Measurements from ENCODE around the gene NEAT1. TPM values are rescaled to one million over a fixed set of nuclear protein-coding genes. Genes with fewer than 3 reads are reported as not detected.

Gene NEAT1
- total RNA-seq, 1 donor from 2014 or later, result 114 TPM

DNA sequence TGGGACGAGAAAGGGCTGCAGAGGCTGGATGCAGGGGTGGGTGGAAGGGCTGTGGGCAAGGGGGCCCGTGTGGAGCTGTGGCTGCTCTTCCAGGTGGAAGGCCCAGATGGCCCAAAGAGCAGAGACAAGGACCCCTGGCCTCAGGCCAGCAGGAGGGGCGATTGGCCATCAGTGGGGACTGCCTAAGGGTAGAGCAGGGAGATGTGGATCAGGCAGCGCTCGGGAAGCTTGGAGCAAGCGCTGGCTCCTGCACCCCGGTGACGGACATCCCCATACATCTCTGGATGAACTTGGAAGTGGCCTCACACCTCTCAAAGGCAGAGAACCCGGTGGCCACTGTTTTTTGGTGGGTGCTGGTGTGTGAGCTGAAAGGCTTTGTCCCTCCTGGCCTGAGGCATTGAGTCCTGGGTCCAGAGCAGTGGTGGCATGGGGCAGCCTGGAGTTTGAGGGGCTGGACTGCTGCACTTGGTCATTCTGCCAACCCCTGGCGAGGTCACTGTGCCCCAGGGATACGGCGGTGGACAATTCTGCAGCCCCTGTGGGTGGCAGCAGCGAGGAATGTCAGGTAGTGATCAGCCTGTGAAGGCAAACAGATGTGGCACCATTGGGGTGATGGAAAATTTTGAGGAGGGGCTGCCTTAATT lies 30.3 kb upstream of the NEAT1 start:
- no peaks in the 10 kb centered on the region for H3K27me3 ChIP-seq (ENCODE audit: control insufficient read depth, insufficient read depth, low read length)
- no peak for FAIRE-seq
- TF ChIP-seq, protein P1, sequence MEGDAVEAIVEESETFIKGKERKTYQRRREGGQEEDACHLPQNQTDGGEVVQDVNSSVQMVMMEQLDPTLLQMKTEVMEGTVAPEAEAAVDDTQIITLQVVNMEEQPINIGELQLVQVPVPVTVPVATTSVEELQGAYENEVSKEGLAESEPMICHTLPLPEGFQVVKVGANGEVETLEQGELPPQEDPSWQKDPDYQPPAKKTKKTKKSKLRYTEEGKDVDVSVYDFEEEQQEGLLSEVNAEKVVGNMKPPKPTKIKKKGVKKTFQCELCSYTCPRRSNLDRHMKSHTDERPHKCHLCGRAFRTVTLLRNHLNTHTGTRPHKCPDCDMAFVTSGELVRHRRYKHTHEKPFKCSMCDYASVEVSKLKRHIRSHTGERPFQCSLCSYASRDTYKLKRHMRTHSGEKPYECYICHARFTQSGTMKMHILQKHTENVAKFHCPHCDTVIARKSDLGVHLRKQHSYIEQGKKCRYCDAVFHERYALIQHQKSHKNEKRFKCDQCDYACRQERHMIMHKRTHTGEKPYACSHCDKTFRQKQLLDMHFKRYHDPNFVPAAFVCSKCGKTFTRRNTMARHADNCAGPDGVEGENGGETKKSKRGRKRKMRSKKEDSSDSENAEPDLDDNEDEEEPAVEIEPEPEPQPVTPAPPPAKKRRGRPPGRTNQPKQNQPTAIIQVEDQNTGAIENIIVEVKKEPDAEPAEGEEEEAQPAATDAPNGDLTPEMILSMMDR (IDR thresholded peaks at IDR 0.05; ENCODE audit: insufficient read depth, low read length, severe bottlenecking), result no peak
- DNase-seq (ENCODE audit: low read depth), result no peak
- peaks cover 55% of the 10 kb centered on the region for H3K36me3 ChIP-seq (ENCODE audit: control insufficient read depth, insufficient read depth, low read length)
- no peak overlapping the region for H3K4me3 ChIP-seq (ENCODE audit: low read depth, low read length)

DNA sequence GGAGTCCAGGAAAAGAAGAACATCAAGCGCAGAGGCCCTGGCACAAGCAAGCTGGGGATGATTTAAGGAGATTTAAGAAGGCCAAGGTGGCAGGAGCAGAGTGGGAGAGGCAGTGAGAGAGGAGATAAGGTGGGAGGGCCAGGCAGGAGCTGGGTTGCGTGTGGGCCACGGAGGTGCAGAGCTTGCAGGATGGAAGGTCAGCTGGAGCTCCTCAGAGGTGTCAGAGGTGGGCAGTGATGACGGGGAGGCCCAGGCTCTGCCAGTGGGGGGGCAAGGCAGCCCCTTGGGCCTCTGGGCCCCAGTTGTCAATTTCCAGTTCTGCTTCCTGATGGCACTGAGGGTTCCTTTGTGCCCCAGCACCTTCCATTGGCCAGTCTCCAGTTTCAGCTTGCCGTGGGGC lies 29.7 kb upstream of the NEAT1 start:
- FAIRE-seq, result no peak
- Histone ChIP-seq H3K4me3 (ENCODE audit: low read depth, low read length) (no peak overlapping the region), H3K36me3 (ENCODE audit: control insufficient read depth, insufficient read depth, low read length) (peaks cover 55% of the 10 kb centered on the region), H3K27me3 (ENCODE audit: control insufficient read depth, insufficient read depth, low read length) (no peaks in the 10 kb centered on the region)
- DNase-seq (ENCODE audit: low read depth), result no peak
- TF ChIP-seq, protein P1 (IDR thresholded peaks at IDR 0.05; ENCODE audit: insufficient read depth, low read length, severe bottlenecking), result no peak

DNA sequence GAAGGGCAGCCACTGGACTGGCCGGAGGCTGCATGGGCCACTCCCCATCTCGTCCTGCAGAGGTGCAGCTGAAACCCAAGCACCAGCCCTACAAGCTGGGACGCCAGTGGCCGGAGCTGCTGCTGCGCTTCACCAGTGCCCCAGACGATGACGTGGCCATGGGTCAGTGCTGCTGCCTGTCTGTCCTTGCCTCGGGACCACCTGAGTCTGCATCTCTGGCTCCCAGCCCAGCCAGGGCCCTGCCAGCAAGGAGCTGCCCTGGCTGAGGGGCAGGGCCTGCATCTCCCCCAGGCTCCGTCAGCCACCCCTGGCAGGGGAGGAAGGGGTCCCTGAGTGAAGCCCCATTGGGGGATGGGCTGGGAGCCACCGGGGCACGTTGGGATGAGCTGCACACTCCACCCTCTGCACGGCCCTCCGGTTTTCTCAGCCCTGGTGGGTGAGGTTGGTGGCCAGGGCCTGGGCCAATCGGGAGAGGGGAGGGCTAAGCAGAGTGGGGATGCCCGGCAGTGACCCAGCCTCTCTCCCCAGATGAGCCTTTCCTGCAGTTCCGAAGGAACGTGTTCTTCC lies 29.0 kb upstream of the NEAT1 start:
- Histone ChIP-seq H3K27me3 (ENCODE audit: control insufficient read depth, insufficient read depth, low read length) (no peaks in the 10 kb centered on the region), H3K36me3 (ENCODE audit: control insufficient read depth, insufficient read depth, low read length) (peaks cover 56% of the 10 kb centered on the region), H3K4me3 (ENCODE audit: low read depth, low read length) (no peak overlapping the region)
- DNase-seq (ENCODE audit: low read depth) (no peak), FAIRE-seq (peak; percentile 72)
- TF ChIP-seq, protein P1 (IDR thresholded peaks at IDR 0.05; ENCODE audit: insufficient read depth, low read length, severe bottlenecking), result no peak

DNA sequence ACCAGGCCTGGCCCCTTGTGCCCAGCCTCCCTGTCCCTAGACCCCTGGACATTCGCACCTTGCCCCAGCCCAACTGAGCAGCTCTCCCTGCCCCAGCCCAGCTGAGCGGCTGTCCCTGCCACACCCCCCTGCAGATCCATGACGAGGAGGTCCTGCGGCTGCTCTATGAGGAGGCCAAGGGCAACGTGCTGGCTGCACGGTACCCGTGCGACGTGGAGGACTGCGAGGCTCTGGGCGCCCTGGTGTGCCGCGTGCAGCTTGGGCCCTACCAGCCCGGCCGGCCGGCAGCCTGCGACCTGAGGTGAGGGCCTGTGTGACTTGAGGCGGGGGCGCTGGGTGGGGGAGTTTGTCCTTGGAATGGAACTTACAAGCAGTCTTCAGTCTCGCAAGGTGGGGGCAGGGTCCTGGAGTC lies 28.5 kb upstream of the NEAT1 start:
- no peak for FAIRE-seq
- Histone ChIP-seq H3K36me3 (ENCODE audit: control insufficient read depth, insufficient read depth, low read length) (peaks cover 54% of the 10 kb centered on the region), H3K27me3 (ENCODE audit: control insufficient read depth, insufficient read depth, low read length) (no peaks in the 10 kb centered on the region), H3K4me3 (ENCODE audit: low read depth, low read length) (no peak overlapping the region)
- TF ChIP-seq, protein P1 (IDR thresholded peaks at IDR 0.05; ENCODE audit: insufficient read depth, low read length, severe bottlenecking), result no peak
- no peak for DNase-seq (ENCODE audit: low read depth)

DNA sequence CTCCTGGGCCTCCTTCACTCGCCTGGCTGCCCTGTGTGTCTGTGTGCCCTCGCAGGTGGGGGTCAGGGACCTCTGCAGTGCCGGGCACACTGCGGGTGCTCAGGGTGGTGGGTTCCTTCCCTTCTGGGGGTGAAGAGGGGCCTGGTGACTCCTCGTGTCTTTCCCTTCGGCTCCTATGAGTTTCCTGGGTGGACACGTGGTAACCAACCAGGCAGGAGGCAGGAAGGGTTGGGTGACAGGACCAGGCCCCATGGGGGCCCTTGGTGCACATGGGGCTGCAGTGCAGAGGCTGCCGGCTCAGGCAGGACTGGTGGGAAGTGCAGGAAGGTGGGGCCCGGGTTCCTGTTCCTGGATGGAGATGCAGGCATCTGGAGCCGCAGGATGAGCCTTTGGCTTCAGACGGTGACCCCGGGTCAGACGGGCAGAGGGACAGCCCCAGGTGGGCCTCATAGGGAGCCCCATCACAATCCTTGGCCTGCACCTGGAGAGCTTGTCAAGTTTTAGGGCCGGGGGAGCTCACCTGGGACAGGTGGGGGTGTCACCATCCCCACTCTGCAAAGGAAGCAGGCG lies 26.6 kb upstream of the NEAT1 start:
- FAIRE-seq, result no peak
- TF ChIP-seq, protein P1 (IDR thresholded peaks at IDR 0.05; ENCODE audit: insufficient read depth, low read length, severe bottlenecking), result no peak
- H3K27me3 ChIP-seq (ENCODE audit: control insufficient read depth, insufficient read depth, low read length), result no peaks in the 10 kb centered on the region
- peaks cover 63% of the 10 kb centered on the region for H3K36me3 ChIP-seq (ENCODE audit: control insufficient read depth, insufficient read depth, low read length)
- no peak for DNase-seq (ENCODE audit: low read depth)
- H3K4me3 ChIP-seq (ENCODE audit: low read depth, low read length), result no peak overlapping the region

Data from bronchial epithelial cell (primary cell).